Keratinocyte (primary cell): ENCODE measurements around the gene SCARB1. TPM values are rescaled to one million over a fixed set of nuclear protein-coding genes. Genes with fewer than 3 reads are reported as not detected.

Experiments used
- DNase-seq: peaks from one replicate; pipeline ENCODE4 v3.0.0-alpha.2; 2011; ENCODE audit warnings: low read depth, missing footprints, low spot score
- FAIRE-seq: peaks from 2 replicates; lab custom pipeline; 2011; peaks lifted over from hg19 to GRCh38; lab: Jason Lieb, UNC
- H2AFZ ChIP-seq: 2 replicates; pipeline ENCODE4 v1.6.0; 2012; ENCODE audit warnings: low read length, control low read depth, inconsistent platforms; ENCODE audit not compliant: control insufficient read depth
- H3K27ac ChIP-seq: 2 replicates; pipeline ENCODE4 v1.5.1; 2011; ENCODE audit warnings: low read length; ENCODE audit not compliant: control insufficient read depth, insufficient read depth
- H3K27me3 ChIP-seq: 3 replicates; pipeline ENCODE4 v1.6.0; 2011; ENCODE audit warnings: low read length; ENCODE audit not compliant: control insufficient read depth, insufficient read depth; ENCODE audit errors: extremely low read depth
- H3K36me3 ChIP-seq, 2 experiments: 2 replicates in 1 of 2; 3 replicates in 1 of 2; pipeline ENCODE4 v1.5.1; 2011; ENCODE audit warnings: low read length in 2 of 2, mild to moderate bottlenecking in 1 of 2; ENCODE audit not compliant: control insufficient read depth in 2 of 2, insufficient read depth in 2 of 2; ENCODE audit errors: extremely low read depth in 1 of 2
- H3K4me1 ChIP-seq: 3 replicates; pipeline ENCODE4 v1.5.1; 2011; ENCODE audit warnings: low read length; ENCODE audit not compliant: control insufficient read depth, insufficient read depth; ENCODE audit errors: extremely low read depth
- H3K4me2 ChIP-seq: 3 replicates; pipeline ENCODE4 v1.6.0; 2011; ENCODE audit warnings: low read depth, low read length; ENCODE audit not compliant: control insufficient read depth, insufficient read depth; ENCODE audit errors: extremely low read depth
- H3K4me3 ChIP-seq, 3 experiments: fragments of 200-600 bp in 1 of 3; sonication (generic) in 1 of 3; 2 replicates in 2 of 3; 3 replicates in 1 of 3; pipeline ENCODE4 v1.5.1; 2011 to 2016; ENCODE audit warnings: low read length in 3 of 3, mild to moderate bottlenecking in 3 of 3, control low read depth in 2 of 3, inconsistent platforms in 1 of 3, low read depth in 1 of 3, mixed read lengths in 1 of 3, mixed run types in 1 of 3, moderate library complexity in 1 of 3; ENCODE audit not compliant: control insufficient read depth in 2 of 3, insufficient read depth in 2 of 3; ENCODE audit errors: extremely low read depth in 1 of 3
- H3K79me2 ChIP-seq: 2 replicates; pipeline ENCODE4 v1.6.0; 2012; ENCODE audit warnings: low read length; ENCODE audit not compliant: control insufficient read depth, insufficient read depth
- H3K9ac ChIP-seq: 3 replicates; pipeline ENCODE4 v1.6.0; 2011; ENCODE audit warnings: low read length; ENCODE audit not compliant: control insufficient read depth, insufficient read depth; ENCODE audit errors: extremely low read depth
- H3K9me1 ChIP-seq: 3 replicates; pipeline ENCODE4 v1.6.0; 2011; ENCODE audit warnings: low read length; ENCODE audit not compliant: control insufficient read depth, insufficient read depth; ENCODE audit errors: extremely low read depth
- H3K9me3 ChIP-seq: 2 replicates; pipeline ENCODE4 v1.5.1; 2012; ENCODE audit warnings: low read depth, low read length; ENCODE audit not compliant: control insufficient read depth
- H4K20me1 ChIP-seq: 3 replicates; pipeline ENCODE4 v1.6.0; 2011; ENCODE audit warnings: low read length; ENCODE audit not compliant: control insufficient read depth, insufficient read depth; ENCODE audit errors: extremely low read depth
- CTCF ChIP-seq, 3 experiments: IDR thresholded peaks in 1 of 3; conservative IDR thresholded peaks in 1 of 3; optimal IDR thresholded peaks in 1 of 3; 2 replicates in 2 of 3; 3 replicates in 1 of 3; pipeline versions ENCODE3 to v1.5.1; 2011; ENCODE audit warnings: low read length in 3 of 3, mild to moderate bottlenecking in 3 of 3, moderate library complexity in 2 of 3, control low read depth in 1 of 3, inconsistent platforms in 1 of 3; ENCODE audit not compliant: insufficient read depth in 2 of 3; ENCODE audit errors: extremely low read depth in 1 of 3
- EZH2 ChIP-seq: IDR thresholded peaks from one replicate; pipeline ENCODE4 v1.6.1; 2012; ENCODE audit warnings: inconsistent platforms, mild to moderate bottlenecking, low read length, moderate library complexity
- dilution Hi-C: fragments of 300-500 bp; cut with MboI; formaldehyde crosslinking; loops from one replicate; pipeline ENCODE4 v1.7.0; 2020; ENCODE audit warnings: low sequenced_read_pairs; ENCODE audit not compliant: extremely low pct_ligation_motif_present
- polyA plus RNA-seq, 5 experiments: library from polyadenylated mRNA; depleted of rRNA in 3 of 5; stranded (reverse) in 3 of 5; stranded (forward) in 1 of 5; unstranded in 1 of 5; fragments of >200 nt; gene quantifications; 1 replicate in 1 of 5; 2 replicates in 3 of 5; 3 replicates in 1 of 5; pipeline versions ENCODE4 v1.2.1 to v1.2.3, GENCODE V29; 2011 to 2012; ENCODE audit warnings: missing spikeins in 2 of 5, low read depth in 1 of 5, low replicate concordance in 1 of 5

The SCARB1 gene
- polyA plus RNA-seq, 1 donor (not counting 4 experiments of a cell fraction or from before 2014, with no cell fraction given), result 40.9 TPM

- DNase-seq (no peak), FAIRE-seq (no peak)
- no peaks in the 10 kb centered on the region for H3K9me1 ChIP-seq
- peaks cover 41% of the 10 kb centered on the region for H3K27me3 ChIP-seq
- no peaks in the 10 kb centered on the region for H4K20me1 ChIP-seq
- H3K79me2 ChIP-seq, result no peaks in the 10 kb centered on the region
- H3K9me3 ChIP-seq, result peaks cover 2% of the 10 kb centered on the region
- peaks cover 15% of the 10 kb centered on the region for H3K4me1 ChIP-seq
- H3K9ac ChIP-seq, result no peak overlapping the region
- no peak overlapping the region for H3K4me3 ChIP-seq
- TF ChIP-seq EZH2, result no peak
- TF ChIP-seq CTCF (optimal IDR thresholded peaks at IDR 0.05 in 1 of 3, IDR thresholded peaks at IDR 0.05 in 1 of 3, conservative IDR thresholded peaks at IDR 0.05 in 1 of 3; ENCODE audit: extremely low read depth in 1 of 3, insufficient read depth in 2 of 3, low read length in 3 of 3), result no peak
- no peaks in the 10 kb centered on the region for H3K36me3 ChIP-seq
- H3K4me2 ChIP-seq, result no peak overlapping the region
- dilution Hi-C loops, result no loop called here
- H3K27ac ChIP-seq, result no peak overlapping the region
- no peak overlapping the region for H2AFZ ChIP-seq
Measured at GRCh38 chr12:124750149-124750656, 113.5 kb downstream of the SCARB1 start.

GRCh38 chr12:124749725-124750124 is 113.9 kb downstream of the SCARB1 start:
- Histone ChIP-seq H3K4me2 (no peak overlapping the region), H3K9ac (no peak overlapping the region), H3K4me3 (no peak overlapping the region), H3K27me3 (peaks cover 38% of the 10 kb centered on the region), H3K4me1 (peaks cover 15% of the 10 kb centered on the region), H3K9me3 (peaks cover 2% of the 10 kb centered on the region), H3K27ac (no peak overlapping the region), H3K79me2 (no peaks in the 10 kb centered on the region), H4K20me1 (peaks cover 3% of the 10 kb centered on the region), H3K9me1 (no peaks in the 10 kb centered on the region), H3K36me3 (no peaks in the 10 kb centered on the region), H2AFZ (no peak overlapping the region)
- TF ChIP-seq EZH2 (no peak), CTCF (optimal IDR thresholded peaks at IDR 0.05 in 1 of 3, IDR thresholded peaks at IDR 0.05 in 1 of 3, conservative IDR thresholded peaks at IDR 0.05 in 1 of 3; ENCODE audit: extremely low read depth in 1 of 3, insufficient read depth in 2 of 3, low read length in 3 of 3) (no peak)
- no peak for FAIRE-seq
- dilution Hi-C loops, result no loop called here
- no peak for DNase-seq
